NCI-H146 treated with DMSO at 0.1 percent for 48 hours (cell line): ENCODE data around the gene TARS2.

Experiments used
- DNase-seq: peaks from one replicate; lab custom pipeline; 2025; ENCODE audit not compliant: unreplicated experiment; lab: John Stamatoyannopoulos, UW

TARS2 gene, protein sequence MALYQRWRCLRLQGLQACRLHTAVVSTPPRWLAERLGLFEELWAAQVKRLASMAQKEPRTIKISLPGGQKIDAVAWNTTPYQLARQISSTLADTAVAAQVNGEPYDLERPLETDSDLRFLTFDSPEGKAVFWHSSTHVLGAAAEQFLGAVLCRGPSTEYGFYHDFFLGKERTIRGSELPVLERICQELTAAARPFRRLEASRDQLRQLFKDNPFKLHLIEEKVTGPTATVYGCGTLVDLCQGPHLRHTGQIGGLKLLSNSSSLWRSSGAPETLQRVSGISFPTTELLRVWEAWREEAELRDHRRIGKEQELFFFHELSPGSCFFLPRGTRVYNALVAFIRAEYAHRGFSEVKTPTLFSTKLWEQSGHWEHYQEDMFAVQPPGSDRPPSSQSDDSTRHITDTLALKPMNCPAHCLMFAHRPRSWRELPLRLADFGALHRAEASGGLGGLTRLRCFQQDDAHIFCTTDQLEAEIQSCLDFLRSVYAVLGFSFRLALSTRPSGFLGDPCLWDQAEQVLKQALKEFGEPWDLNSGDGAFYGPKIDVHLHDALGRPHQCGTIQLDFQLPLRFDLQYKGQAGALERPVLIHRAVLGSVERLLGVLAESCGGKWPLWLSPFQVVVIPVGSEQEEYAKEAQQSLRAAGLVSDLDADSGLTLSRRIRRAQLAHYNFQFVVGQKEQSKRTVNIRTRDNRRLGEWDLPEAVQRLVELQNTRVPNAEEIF

DNA sequence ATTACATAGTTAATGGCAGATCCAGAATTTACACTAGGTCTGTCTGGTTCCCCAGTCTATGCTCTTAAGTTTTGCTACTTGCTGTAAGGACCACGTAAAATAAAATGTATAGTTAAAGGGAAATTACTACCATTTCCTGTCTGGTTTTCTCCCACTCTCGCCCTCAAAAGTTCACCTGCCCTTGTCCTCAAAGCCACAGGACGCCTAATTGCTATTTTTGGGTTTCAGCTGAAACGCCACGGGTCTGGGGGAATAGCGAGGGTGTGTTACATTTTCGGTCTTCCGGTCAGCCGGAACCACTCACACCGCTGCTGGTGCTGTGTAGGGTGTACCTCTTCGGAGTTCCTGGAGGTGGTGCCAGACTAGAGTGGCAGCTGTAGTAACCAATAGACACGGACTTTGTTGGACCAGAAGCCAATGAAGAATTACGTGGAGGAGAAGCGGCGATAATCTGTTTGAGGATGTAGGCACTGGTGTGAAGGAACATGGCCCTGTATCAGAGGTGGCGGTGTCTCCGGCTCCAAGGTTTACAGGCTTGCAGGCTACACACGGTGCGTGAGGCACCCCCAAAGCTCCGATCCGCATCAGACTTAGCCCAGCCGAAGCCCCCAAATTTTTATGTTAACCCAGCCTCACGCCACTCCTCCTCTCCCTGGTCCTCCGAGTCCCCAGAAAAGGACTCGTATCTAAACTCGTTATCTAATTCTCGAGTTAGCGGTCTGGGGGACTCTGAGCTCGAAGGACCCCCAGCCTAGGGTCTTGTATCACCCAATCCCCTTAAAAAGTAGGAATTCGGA lies at the start of gene TARS2:
TSS of gene TARS2 (plus strand) at position 454 of the 797 bp plus-strand sequence. CDS start at position 486, 32 bp downstream.
- DNase-seq: peak; percentile 98

DNA sequence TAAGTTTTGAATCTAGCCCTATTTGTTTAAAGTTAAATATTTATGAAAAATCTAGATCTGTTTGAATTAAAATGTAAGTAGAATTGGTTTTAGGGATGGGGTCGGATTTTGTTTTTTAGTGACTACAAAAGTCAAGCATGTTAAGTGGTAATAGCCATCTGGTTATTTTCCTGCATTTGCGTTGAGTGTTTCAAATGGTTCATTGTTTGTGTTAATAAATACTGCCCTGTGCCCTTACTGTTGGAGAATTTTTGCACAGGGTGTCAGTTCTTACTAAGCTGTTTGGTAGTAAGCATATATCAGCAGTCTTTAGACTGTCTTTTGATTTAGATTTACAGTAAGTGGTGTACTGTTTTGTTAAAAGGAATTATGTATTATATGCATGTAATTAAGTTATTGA lies 46.1 kb upstream of the TARS2 start:
- DNase-seq: no peak

DNA sequence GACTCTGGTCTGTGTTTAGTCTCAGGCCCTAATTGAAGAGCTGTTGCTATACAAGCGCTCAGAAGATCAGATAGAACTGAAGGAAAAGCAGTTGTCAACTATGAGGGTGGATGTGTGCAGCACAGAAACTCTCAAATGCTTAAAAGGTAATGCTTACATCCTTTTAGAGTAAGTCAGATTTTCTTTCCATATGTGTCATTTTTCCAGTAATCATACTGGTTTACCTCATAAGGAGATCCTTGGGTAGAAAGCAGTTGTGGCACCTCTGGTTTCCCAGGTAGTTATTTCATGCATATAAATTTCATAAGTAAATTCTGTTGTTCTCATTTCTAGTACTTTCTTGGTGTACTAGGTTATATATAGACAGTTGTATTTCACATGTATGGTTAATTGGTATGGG lies 43.0 kb upstream of the TARS2 start:
- DNase-seq: no peak

DNA sequence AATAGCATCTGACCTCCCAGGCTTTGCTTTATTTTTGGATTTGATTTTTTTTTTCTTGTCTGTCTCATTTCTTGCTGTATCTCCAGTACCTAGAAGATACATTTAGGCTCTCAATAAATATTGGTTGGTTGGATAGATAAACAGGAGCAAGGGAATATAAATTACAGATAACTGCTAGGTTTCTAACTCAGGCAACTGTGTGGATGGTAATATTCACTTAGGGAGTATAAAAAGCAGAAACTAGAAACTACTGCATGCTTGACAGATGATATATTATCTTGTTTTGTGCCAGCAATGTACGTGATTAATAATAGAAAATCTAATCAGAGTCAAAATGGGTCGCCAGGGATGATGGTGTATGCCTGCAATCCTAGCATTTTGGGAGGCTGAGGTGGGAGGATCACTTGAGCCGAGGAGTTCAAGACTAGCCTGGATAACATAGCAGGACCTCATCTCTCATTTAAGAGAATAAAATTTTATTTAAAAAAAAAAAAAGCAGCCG lies 31.0 kb upstream of the TARS2 start:
- no peak for DNase-seq

DNA sequence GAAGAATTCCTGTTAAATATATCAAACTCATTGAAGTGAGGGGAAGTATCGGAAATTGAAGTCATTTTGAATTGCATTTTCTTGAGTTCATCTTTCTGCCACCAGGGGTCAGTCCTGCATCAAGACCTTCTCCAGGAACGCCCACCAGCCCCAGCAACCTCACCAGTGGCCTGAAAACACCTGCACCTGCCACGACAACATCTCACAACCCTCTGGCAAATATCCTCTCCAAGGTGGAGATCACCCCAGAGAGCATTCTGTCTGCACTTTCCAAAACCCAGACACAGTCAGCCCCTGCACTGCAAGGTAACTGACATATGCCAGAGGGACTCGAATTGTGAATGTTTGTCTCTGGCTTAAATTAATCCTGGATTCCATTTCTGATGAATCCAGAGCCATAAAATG lies 22.8 kb upstream of the TARS2 start:
- peak; percentile 32 for DNase-seq

DNA sequence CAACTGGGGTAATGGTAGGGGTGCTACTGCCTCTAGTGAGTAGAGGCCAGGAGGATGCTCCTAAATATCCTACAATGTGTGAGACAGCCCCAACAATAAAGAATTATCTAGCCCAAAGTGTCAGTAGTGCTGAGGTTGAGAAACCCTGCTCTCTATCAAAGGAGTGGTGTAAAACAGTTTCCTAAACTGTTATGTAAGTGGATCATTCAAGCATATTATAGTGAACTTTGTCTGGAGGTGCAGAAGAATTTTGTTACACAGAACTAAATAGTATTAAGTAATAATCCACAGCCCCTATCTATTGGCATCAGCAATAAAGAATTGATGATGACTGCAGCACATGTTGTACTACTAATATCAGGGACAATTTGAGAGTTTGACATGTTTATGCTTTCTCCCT lies 20.3 kb upstream of the TARS2 start:
- DNase-seq: no peak

DNA sequence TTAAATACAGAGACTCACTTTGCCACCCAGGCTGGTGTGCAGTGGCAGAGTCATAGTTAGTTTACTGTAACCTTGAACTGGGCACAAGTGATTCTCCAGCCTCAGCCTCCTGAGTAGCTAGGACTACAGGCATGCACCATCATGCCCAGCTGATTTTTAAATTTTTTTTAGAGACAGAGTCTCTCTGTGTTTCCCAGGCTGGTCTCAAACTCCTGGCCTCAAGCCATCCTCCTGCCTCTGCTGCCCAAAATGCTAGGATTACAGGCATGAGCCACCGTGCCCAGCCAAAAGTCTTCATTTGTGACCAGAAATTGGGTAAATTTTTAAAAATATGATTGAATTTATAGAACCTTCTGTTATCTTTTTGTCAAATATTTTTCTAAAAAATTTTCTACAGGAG lies 17.9 kb upstream of the TARS2 start:
- no peak for DNase-seq

DNA sequence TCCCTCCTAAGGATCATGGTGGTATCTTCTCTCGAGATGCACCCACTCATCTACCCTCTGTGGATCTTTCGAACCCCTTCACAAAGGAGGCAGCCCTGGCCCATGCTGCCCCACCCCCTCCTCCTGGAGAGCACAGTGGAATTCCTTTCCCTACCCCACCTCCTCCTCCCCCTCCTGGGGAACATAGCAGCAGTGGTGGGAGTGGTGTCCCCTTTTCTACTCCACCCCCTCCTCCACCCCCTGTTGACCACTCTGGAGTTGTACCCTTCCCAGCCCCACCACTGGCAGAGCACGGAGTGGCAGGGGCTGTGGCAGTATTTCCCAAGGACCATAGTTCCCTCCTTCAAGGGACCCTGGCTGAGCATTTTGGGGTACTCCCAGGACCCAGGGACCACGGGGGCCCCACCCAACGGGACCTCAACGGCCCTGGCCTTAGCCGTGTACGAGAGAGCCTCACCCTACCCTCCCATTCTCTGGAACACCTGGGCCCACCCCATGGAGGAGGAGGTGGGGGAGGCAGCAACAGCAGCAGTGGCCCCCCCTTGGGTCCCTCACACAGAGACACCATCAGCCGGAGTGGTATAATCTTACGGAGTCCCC lies 14.5 kb upstream of the TARS2 start:
- DNase-seq: no peak

DNA sequence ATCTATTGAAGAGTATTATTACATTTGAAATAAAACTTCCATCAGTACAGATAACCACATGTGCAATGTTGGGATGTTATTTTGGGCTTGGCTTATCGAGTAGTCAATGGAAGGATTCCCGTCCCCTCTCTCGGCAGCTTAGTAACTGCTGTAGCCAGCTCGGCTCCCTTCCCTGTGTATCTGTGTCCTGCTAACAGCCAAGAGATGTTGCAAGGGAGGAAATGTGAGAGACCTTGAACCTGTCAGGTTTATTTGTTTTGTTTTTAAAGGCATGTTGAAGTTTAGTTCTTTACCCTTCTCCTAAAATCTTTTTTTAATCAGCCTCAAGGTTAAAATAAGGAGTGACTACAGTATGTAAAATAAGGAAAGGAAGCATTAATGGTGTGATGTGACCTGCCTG lies 13.6 kb upstream of the TARS2 start:
- no peak for DNase-seq

DNA sequence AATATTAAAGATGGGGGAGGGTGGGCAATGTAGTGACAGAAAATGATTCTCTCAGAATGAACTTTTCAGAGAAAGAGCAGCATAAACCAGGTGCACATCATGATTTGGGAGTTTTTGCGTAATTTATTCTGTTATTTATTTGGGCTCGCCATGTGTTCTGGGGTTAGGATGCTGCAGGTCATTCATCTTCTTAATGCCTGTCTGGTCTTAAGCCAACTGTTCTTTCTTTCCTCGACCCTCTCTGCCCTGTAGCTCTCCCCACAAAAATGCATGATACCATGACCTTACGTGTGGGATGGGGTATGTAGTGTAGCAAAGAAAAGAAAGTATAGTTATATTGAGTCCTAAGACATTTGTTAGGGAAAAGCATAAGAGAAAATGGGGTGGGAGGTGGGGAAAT lies 12.3 kb upstream of the TARS2 start:
- DNase-seq: no peak

DNA sequence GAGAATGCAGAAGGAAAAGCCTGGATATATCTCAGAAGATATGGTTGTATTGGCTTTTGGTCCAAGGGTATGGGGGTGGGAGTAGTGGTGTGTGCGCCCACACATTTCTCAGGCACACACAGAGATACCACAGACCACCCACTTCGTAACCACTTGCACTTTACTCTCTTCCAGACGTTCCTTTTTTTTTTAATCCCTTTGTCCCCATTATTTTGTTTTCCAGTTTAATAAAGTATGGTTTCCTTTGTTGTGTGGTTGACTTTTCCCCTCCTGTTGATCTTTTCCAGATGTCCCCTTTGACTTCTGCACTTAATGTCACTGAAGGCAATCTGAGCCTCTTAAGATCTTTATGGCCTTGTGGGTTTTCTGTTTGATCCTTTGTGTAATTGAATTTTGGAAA lies 10.5 kb upstream of the TARS2 start:
- no peak for DNase-seq

DNA sequence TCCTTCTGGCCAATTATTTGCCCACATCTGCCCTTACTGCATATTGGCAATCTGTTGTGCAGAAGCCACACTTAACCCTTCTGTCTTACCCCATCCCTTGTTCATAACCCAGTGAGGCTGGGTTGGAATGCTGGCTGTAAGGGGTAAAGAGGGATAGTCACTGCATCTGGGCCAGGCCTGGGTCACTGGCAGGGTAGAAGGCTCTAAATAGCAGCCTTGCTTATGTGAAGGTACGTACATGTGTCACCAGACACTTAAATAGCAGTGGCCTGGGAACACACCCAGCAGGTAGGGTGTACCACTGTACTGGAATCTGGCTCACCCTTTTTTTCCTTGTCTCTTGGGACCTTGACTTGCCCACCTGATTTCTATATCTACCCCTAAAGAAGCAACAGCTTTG lies 9.9 kb upstream of the TARS2 start:
- no peak for DNase-seq

DNA sequence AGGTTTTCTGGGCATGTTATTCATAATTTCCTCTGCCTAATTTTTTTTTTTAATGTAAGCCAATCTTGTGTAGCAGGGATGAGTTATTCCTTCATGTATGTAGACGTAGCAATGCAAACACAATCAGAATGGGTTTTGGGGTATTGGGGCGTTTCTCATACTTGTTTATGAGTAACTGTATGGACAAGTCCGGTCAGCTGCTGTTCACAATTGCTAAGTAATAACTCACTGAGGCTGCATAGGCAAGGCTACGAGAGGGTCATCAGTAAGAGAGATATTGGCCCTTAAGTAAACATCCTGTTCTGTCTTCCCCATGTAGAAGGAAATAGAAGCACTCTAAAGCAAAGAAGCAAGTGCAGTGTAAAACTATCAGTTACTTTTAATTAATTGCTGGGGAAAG lies 9.5 kb upstream of the TARS2 start:
- no peak for DNase-seq

DNA sequence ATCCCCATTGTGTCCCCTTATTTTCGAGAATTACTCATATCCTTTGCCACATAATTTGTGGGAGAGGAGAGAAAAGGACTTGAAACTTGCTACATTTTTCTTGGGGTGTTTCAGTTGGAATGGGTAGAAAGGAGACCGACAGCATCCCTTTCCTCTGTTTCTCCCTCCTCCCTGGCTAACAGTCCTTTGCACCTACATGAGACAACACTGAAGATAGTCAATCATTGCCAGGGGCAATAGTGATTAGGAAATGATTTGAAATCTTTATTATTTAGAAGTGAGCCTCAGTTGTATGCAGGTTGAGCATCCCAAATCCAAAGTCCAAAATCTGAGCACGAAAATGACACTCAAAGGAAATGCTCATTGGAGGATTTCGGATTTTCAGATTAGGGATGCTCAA lies 7.8 kb upstream of the TARS2 start:
- no peak for DNase-seq

DNA sequence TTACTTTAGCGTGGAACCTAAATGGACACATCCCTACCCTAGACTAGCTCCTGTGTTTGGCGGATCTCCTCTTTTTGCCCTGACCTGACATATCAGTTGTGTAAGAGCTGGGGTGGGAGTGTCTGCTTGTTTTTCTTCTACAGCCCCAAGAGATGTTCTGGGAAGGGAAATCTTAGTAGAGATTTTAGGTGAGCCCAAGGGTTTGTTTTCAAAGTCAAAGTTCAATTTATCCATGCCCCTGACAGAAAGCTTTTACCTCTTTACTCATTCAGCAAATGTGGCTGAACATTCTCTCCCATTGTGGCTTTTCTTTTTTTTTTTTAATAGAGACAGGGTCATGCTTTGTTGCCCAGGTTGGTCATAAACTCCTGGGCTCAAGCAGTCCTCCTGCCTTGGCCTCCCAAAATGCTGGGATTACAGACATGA lies 7.3 kb upstream of the TARS2 start:
- no peak for DNase-seq

DNA sequence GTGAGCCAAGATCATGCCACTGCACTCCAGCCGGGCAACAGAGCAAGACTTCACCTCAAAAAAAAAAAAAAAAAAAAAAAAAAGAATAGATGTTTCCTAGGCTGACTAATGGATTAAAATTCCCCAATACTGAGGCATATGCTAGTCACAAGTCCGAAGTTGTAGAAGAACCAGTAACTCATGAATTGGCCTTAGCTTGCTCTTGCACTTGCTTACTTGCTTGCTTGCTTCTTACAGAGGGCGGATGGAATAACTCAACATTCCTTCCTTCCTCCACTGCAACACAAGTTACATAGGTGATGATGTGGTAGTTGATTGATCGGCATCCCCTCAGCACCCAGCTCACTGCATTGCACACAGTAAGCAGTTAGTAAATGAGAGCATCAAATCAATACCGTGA lies 2.8 kb upstream of the TARS2 start:
- no peak for DNase-seq

DNA sequence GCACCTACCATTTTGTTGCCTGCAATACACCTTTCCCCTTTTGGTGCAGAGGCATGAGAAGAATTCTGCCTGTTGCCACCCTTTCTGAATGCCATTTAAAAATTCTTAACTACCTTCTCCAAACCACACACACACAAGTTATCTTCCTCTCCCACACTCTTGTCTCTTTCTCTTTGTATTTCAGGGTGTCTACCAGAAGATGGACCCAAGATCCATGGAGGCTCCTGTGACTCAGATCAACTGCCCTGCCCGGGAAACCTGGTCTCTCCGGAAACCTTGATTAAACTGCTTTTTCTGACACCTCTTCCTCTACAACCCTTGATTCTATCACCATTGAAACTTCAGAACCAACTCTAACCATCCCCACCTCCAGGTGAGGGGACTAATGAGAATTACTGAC lies 2.4 kb upstream of the TARS2 start:
- DNase-seq: no peak

DNA sequence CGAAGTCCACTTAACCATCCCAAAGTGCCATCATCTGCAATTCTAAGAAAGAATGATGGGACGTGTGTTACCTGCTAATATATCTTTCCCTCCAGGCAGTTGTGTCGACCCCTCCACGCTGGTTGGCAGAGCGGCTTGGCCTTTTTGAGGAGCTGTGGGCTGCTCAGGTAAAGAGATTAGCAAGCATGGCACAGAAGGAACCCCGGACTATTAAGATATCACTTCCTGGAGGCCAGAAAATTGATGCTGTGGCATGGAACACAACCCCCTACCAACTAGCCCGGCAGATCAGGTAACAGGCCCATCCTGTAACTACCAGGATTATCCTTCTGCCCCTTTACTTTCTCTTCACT lies 520 bp downstream of the TARS2 start:
- no peak for DNase-seq

DNA sequence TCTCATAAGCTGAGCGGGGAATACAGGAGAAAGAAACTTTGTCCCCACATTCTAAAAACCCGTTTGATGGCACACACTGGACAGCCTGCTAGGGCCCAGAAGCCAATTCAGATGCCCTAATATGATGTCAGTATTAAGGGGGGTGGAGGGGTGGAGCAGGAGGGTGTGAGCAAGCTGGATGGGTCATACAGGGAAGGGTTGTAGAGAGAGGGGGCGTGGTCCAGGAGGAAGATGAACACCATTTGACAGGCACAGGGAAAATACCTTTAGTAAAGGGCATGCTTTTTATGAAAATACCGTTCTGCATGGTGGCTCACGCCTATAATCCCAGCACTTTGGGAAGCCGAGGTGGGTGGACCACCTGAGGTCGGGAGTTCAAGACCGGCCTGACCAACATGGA lies 6.0 kb downstream of the TARS2 start:
- DNase-seq: no peak

DNA sequence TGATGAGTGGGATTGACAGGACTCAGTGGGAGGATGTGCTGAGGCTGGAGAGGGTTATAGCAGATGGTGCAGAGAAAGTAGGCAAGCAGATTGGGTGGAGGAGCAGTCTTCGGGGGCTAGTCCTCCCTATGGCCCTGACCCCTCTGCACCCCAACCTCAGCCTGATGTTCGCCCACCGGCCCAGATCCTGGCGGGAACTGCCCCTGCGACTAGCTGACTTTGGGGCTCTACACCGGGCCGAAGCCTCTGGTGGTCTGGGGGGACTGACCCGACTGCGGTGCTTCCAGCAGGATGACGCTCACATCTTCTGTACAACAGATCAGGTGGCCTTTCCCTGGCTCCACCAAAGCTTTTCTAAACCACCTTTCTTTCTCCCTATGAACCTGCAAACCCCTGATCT lies 11.1 kb downstream of the TARS2 start:
- no peak for DNase-seq

DNA sequence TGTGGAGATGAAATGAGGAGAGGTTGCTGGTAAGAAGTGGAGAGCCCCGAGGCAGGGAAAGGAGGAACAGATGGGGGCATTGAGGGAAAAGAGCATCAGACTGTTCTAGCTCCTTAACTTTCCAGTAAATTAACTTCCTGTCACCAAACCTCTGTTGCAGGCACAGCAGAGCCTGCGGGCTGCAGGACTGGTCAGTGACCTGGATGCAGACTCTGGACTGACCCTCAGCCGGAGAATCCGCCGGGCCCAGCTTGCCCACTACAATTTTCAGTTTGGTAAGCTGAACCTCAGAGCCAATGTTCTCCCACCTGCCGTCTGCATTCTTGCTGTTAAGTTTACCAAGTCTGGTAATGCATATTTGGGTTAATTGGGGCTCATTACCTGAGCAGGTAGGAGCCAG lies 18.2 kb downstream of the TARS2 start:
- no peak for DNase-seq
